GM12878 (cell line): ENCODE results near the gene TACC3. TPM values are rescaled to one million over a fixed set of nuclear protein-coding genes. Genes with fewer than 3 reads are reported as not detected.

Experiments used
- ATAC-seq: fragments of 200-7000 bp; cut with Tn5 transposase; 3 replicates; pipeline ENCODE4 v1.9.1; 2020; ENCODE audit warnings: mild to moderate bottlenecking, moderate library complexity
- BruUV-seq: library from RNA; stranded (reverse); fragments of 400-500 nt; replicated peaks from 2 replicates; lab custom pipeline; 2021; lab: Mats Ljungman, UMichigan
- CTCF ChIA-PET: fragments of 300-600 bp; sonication (Branson Sonifier 250); formaldehyde crosslinking; extraction: SDS; loops from one replicate; lab custom pipeline; 2021; ENCODE audit warnings: inconsistent platforms; lab: Yijun Ruan, JAX
- POLR2A ChIA-PET: fragments of 350-600 bp; formaldehyde crosslinking; extraction: SDS; loops from one replicate; lab custom pipeline; 2021; ENCODE audit warnings: inconsistent platforms; lab: Charles Lee
- RAD21 ChIA-PET: fragments of 300-600 bp; sonication (Branson Sonifier 250); formaldehyde crosslinking; loops from one replicate; lab custom pipeline; 2023; ENCODE audit warnings: antibody characterized with exemption; ENCODE audit not compliant: unreplicated experiment; lab: Charles Lee
- SMC1A ChIA-PET: fragments of 300-600 bp; sonication (Branson Sonifier 250); formaldehyde crosslinking; loops from one replicate; lab custom pipeline; 2023; ENCODE audit not compliant: unreplicated experiment, uncharacterized antibody; lab: Charles Lee
- DNase-seq: peaks from one replicate; pipeline ENCODE4 v3.0.0-alpha.2; 2011; ENCODE audit warnings: low read depth, low spot score
- FAIRE-seq: peaks from 3 replicates; lab custom pipeline; 2011; peaks lifted over from hg19 to GRCh38; lab: Jason Lieb, UNC
- H2AFZ ChIP-seq: 2 replicates; pipeline ENCODE4 v1.6.0; 2011; ENCODE audit warnings: low read depth, low read length, control low read depth; ENCODE audit not compliant: control insufficient read depth
- H3K27ac ChIP-seq: 2 replicates; pipeline ENCODE4 v1.5.1; 2011; ENCODE audit warnings: control low read depth; ENCODE audit not compliant: control insufficient read depth, insufficient read depth
- H3K27me3 ChIP-seq, 2 experiments: replicated peaks in 1 of 2; 2 replicates each; pipeline versions ENCODE4 v1.6.0 to v1.6.1; 2011; ENCODE audit warnings: low read length in 1 of 2; ENCODE audit not compliant: control insufficient read depth in 2 of 2, insufficient read depth in 2 of 2
- H3K36me3 ChIP-seq, 2 experiments: 2 replicates each; pipeline ENCODE4 v1.5.1; 2011; ENCODE audit warnings: low read length in 1 of 2; ENCODE audit not compliant: control insufficient read depth in 2 of 2, insufficient read depth in 2 of 2
- H3K4me1 ChIP-seq: 2 replicates; pipeline ENCODE4 v1.6.1; 2011; ENCODE audit warnings: mild to moderate bottlenecking, low read length, moderate library complexity, mixed read lengths; ENCODE audit not compliant: control insufficient read depth, insufficient read depth
- H3K4me2 ChIP-seq: 2 replicates; pipeline ENCODE4 v1.6.0; 2011; ENCODE audit warnings: control low read depth; ENCODE audit not compliant: control insufficient read depth, insufficient read depth
- H3K4me3 ChIP-seq: fragments of 200-600 bp; sonication (generic); 2 replicates; pipeline ENCODE4 v1.5.1; 2016
- H3K79me2 ChIP-seq: 2 replicates; pipeline ENCODE4 v1.6.0; 2011; ENCODE audit warnings: low read length; ENCODE audit not compliant: control insufficient read depth, insufficient read depth
- H3K9ac ChIP-seq: 2 replicates; pipeline ENCODE4 v1.8.0; 2011; ENCODE audit warnings: low read length, control low read depth, mixed read lengths; ENCODE audit not compliant: control insufficient read depth, insufficient read depth
- H3K9me3 ChIP-seq: replicated peaks from 3 replicates; pipeline ENCODE4 v1.5.1; 2011; ENCODE audit warnings: mild to moderate bottlenecking, low read length; ENCODE audit not compliant: control insufficient read depth, insufficient read depth
- H4K20me1 ChIP-seq: 2 replicates; pipeline ENCODE4 v1.6.0; 2011; ENCODE audit not compliant: control insufficient read depth, insufficient read depth
- BHLHE40 ChIP-seq, 2 experiments: fragments of 450-650 bp in 1 of 2; IDR thresholded peaks; 2 replicates each; pipeline ENCODE4 v1.6.1; 2011 to 2017; ENCODE audit warnings: low read depth in 2 of 2, borderline replicate concordance in 1 of 2, improper control_type of control experiment in 1 of 2, low read length in 1 of 2, mild to moderate bottlenecking in 1 of 2
- CBX5 ChIP-seq: sonication (generic); IDR thresholded peaks from 2 replicates; pipeline ENCODE4 v1.6.1; 2016; ENCODE audit warnings: low read depth, moderate library complexity, mild to moderate bottlenecking, inconsistent platforms
- CEBPZ ChIP-seq: fragments of 150-350 bp; IDR thresholded peaks from 2 replicates; pipeline ENCODE4 v1.6.1; 2016; ENCODE audit warnings: low read depth, low read length
- CUX1 ChIP-seq: IDR thresholded peaks from 2 replicates; pipeline ENCODE4 v1.6.1; 2012; ENCODE audit warnings: improper control_type of control experiment, low read depth, low read length; ENCODE audit not compliant: insufficient replicate concordance
- EED ChIP-seq: sonication (generic); IDR thresholded peaks from 2 replicates; pipeline ENCODE4 v1.6.1; 2016; ENCODE audit warnings: antibody characterized with exemption, low read depth
- FOXM1 ChIP-seq: IDR thresholded peaks from 2 replicates; pipeline ENCODE4 v1.6.1; 2012; ENCODE audit warnings: low read depth, mild to moderate bottlenecking, inconsistent platforms, low read length, moderate library complexity
- JUND ChIP-seq: IDR thresholded peaks from 2 replicates; pipeline ENCODE4 v1.6.1; 2012; ENCODE audit warnings: low read depth, mild to moderate bottlenecking, low read length, improper control_type of control experiment, moderate library complexity
- MAX ChIP-seq: IDR thresholded peaks from 2 replicates; pipeline ENCODE4 v1.6.1; 2012; ENCODE audit warnings: low read depth, low read length, improper control_type of control experiment
- NR2C2 ChIP-seq: IDR thresholded peaks from 2 replicates; pipeline ENCODE4 v1.6.1; 2011; ENCODE audit warnings: borderline replicate concordance, low read depth; ENCODE audit not compliant: control insufficient read depth, insufficient read length
- SMC3 ChIP-seq: IDR thresholded peaks from 2 replicates; pipeline ENCODE4 v1.6.1; 2011; ENCODE audit warnings: low read length, improper control_type of control experiment, borderline replicate concordance
- ZNF622 ChIP-seq: fragments of 450-650 bp; IDR thresholded peaks from 2 replicates; pipeline ENCODE4 v1.6.1; 2017; ENCODE audit warnings: mild to moderate bottlenecking, inconsistent platforms
- WGBS: methylation state at CpG from one replicate; pipeline ENCODE4 v1.1.6; 2016; ENCODE audit warnings: low lambda C conversion rate; ENCODE audit not compliant: insufficient replicate concordance, insufficient coverage; ENCODE audit errors: missing lambda C conversion rate; 5-methylcytosine and 5-hydroxymethylcytosine counted together
- in situ Hi-C: fragments of 300-500 bp; cut with MboI; formaldehyde crosslinking; loops from 9 replicates; pipeline ENCODE4 v1.14.3; 2018; ENCODE audit warnings: mixed read lengths
- intact Hi-C: fragments of 100-400 bp; cut with micrococcal nuclease; formaldehyde crosslinking; loops from one replicate; pipeline ENCODE4 v1.14.2; 2022; ENCODE audit not compliant: unreplicated experiment
- polyA plus RNA-seq, 11 experiments: library from polyadenylated mRNA; depleted of rRNA in 4 of 11; unstranded in 6 of 11; stranded (reverse) in 5 of 11; fragments of >200 nt; fragmentation: Nextera tagmentation in 4 of 11; fragmentation: Illumina TruSeq in 1 of 11; extraction: Ambion mirVana in 4 of 11; extraction: Trizol in 1 of 11; gene quantifications; 1 replicate in 1 of 11; 2 replicates in 10 of 11; pipeline versions ENCODE4 v1.2.1 to v1.2.3, GENCODE V29; 2011 to 2016; ENCODE audit warnings: inconsistent platforms in 2 of 11, missing spikeins in 2 of 11, low read depth in 1 of 11
- total RNA-seq, 4 experiments: library from RNA; depleted of rRNA in 3 of 4; stranded (reverse); fragments of >200 nt in 3 of 4; fragmentation: Illumina TruSeq in 1 of 4; extraction: Trizol in 1 of 4; gene quantifications; 2 replicates each; pipeline versions ENCODE4 v1.2.1 to v1.2.3, GENCODE V29; 2013 to 2021

TACC3 gene
- total and polyA plus RNA-seq, 10 of the 15 experiments (the other 5 are each of a cell fraction or from before 2014, with no cell fraction given) = 2.8 to 121 (median 73.3) TPM

- TF ChIP-seq NR2C2 (no peak), ZNF622 (no peak), FOXM1 (no peak), JUND (no peak)
These were observed at the start of gene TACC3, which contains the start of gene TMEM129 (continued) for GRCh38 chr4:1721003-1721665.

- in situ Hi-C loops (no loop called here), intact Hi-C loops (no loop called here)
- H2AFZ ChIP-seq = no peak overlapping the region
- no peaks in the 10 kb centered on the region for H3K79me2 ChIP-seq
- no peaks in the 10 kb centered on the region for H3K36me3 ChIP-seq
- no peaks in the 10 kb centered on the region for H3K9me3 ChIP-seq
- no peaks in the 10 kb centered on the region for H4K20me1 ChIP-seq
- no peak overlapping the region for H3K27ac ChIP-seq
- ChIA-PET POLR2A (no interaction called here), RAD21 (no interaction called here), CTCF (interaction anchor here (1.4 kb wide), 1 partner anchor 19 kb away, joined by 3 read pairs; no protein-coding TSS in a partner anchor), SMC1A (no interaction called here)
- no peak overlapping the region for H3K4me2 ChIP-seq
- no TSS peak for BruUV-seq
- DNase-seq (no peak), ATAC-seq (no peak), FAIRE-seq (no peak)
- H3K4me1 ChIP-seq = no peaks in the 10 kb centered on the region
- WGBS = 71% methylated on average over 20 of the region's 20 CpGs
- H3K27me3 ChIP-seq = no peaks in the 10 kb centered on the region
- no peak overlapping the region for H3K4me3 ChIP-seq
- H3K9ac ChIP-seq = no peak overlapping the region
- no peak for TF ChIP-seq SMC3
- no peak for TF ChIP-seq CEBPZ
- TF ChIP-seq CUX1 = no peak
- TF ChIP-seq CBX5 = no peak
- TF ChIP-seq MAX = no peak
- no peak for TF ChIP-seq EED
- TF ChIP-seq BHLHE40 (IDR thresholded peaks at IDR 0.05; ENCODE audit: borderline replicate concordance in 1 of 2, low read depth in 2 of 2, low read length in 1 of 2) = no peak
These were observed 47.6 kb upstream of the TACC3 start for GRCh38 chr4:1673671-1674070.
